Measurements from ENCODE around the gene PTBP1. TPM values are rescaled to one million over a fixed set of nuclear protein-coding genes. Genes with fewer than 3 reads are reported as not detected.
"Not testable (repeated sequence)": the region's sequence is repeated elsewhere in the genome, so short reads cannot be mapped to it uniquely, and the experiment has no call there.

PTBP1 gene
- total RNA-seq, 2 experiments from 2014 or later: 246 to 252 TPM

- H3K4me1 ChIP-seq (ENCODE audit: insufficient read depth, low read length): peaks cover 8% of the 10 kb centered on the region
- Mint-ChIP-seq H3K27ac (no peak overlapping the region), H3K4me1 (ENCODE audit: low read depth) (no peaks in the 10 kb centered on the region), H3K27me3 (peaks cover 29% of the 10 kb centered on the region), H3K36me3 (ENCODE audit: low read depth) (no peaks in the 10 kb centered on the region), H3K9me3 (no peaks in the 10 kb centered on the region), H3K4me3 (no peak overlapping the region)
- DNase-seq (no peak), ATAC-seq (ENCODE audit: poor library complexity) (no peak)
- no peaks in the 10 kb centered on the region for H3K9me3 ChIP-seq (ENCODE audit: control insufficient read depth in 1 of 2, insufficient read depth in 1 of 2, low read length in 2 of 2)
- no peak overlapping the region for H3K27ac ChIP-seq (ENCODE audit: low read depth in 1 of 2, low read length in 2 of 2)
- peaks cover 28 to 35% of the 10 kb centered on the region in 2 experiments for H3K27me3 ChIP-seq (ENCODE audit: control insufficient read depth in 1 of 2, insufficient read depth in 2 of 2, low read length in 2 of 2)
- no peaks in the 10 kb centered on the region for H3K36me3 ChIP-seq (ENCODE audit: insufficient read depth, low read length)
- intact Hi-C loops (cut with DNase I, micrococcal nuclease): no loop called here
- TF ChIP-seq CTCF (IDR thresholded peaks at IDR 0.05): no peak
- CTCF ChIA-PET: no interaction called here
- POLR2A ChIA-PET: no interaction called here
- H3K4me3 ChIP-seq (ENCODE audit: low read length): no peak overlapping the region
These were observed 55.8 kb downstream of the PTBP1 start for GRCh38 chr19:853014-853585.

DNA sequence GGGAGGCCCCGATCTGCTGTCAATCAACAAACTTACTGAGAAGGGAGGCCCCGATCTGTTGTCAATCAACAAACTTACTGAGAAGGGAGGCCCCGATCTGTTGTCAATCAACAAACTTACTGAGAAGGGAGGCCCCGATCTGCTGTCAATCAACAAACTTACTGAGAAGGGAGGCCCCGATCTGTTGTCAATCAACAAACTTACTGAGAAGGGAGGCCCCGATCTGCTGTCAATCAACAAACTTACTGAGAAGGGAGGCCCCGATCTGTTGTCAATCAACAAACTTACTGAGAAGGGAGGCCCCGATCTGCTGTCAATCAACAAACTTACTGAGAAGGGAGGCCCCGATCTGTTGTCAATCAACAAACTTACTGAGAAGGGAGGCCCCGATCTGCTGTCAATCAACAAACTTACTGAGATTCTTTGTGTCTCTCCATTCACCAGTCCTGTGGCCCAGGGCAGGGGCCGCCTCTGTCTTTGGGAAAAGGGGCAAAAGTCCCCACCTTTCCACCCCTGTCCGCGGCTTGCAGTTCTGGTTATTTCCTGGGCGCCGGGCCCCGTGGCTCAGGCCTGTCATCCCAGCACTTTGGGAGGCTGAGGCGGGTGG lies 56.5 kb downstream of the PTBP1 start:
- H3K36me3 Mint-ChIP-seq (ENCODE audit: low read depth); H3K27ac Mint-ChIP-seq; DNase-seq; H3K4me1 ChIP-seq (ENCODE audit: insufficient read depth, low read length); ATAC-seq (ENCODE audit: poor library complexity); POLR2A ChIA-PET; H3K27ac ChIP-seq (ENCODE audit: low read depth in 1 of 2, low read length in 2 of 2); H3K4me1 Mint-ChIP-seq (ENCODE audit: low read depth); H3K36me3 ChIP-seq (ENCODE audit: insufficient read depth, low read length); H3K4me3 Mint-ChIP-seq; CTCF ChIA-PET; H3K9me3 Mint-ChIP-seq; H3K4me3 ChIP-seq (ENCODE audit: low read length); H3K9me3 ChIP-seq (ENCODE audit: control insufficient read depth in 1 of 2, insufficient read depth in 1 of 2, low read length in 2 of 2); intact Hi-C loops (cut with DNase I, micrococcal nuclease): not testable (repeated sequence)
- H3K27me3 ChIP-seq (ENCODE audit: control insufficient read depth in 1 of 2, insufficient read depth in 2 of 2, low read length in 2 of 2): peaks cover 23 to 31% of the 10 kb centered on the region in 2 experiments
- H3K27me3 Mint-ChIP-seq: peaks cover 29% of the 10 kb centered on the region

GRCh38 chr19:854549-854948 lies 57.3 kb downstream of the PTBP1 start:
- DNase-seq (no peak), ATAC-seq (ENCODE audit: poor library complexity) (no peak)
- H3K4me3 Mint-ChIP-seq: no peak overlapping the region
- H3K27ac Mint-ChIP-seq: no peak overlapping the region
- H3K4me3 ChIP-seq (ENCODE audit: low read length): no peak overlapping the region
- peaks cover 22% of the 10 kb centered on the region for H3K27me3 Mint-ChIP-seq
- ChIA-PET CTCF (interaction anchor here (1.1 kb wide), 1 partner anchor 173 kb away, joined by 3 read pairs; no protein-coding TSS in a partner anchor), POLR2A (no interaction called here)
- peaks cover 0 to 5% of the 10 kb centered on the region in 2 experiments for H3K9me3 ChIP-seq (ENCODE audit: control insufficient read depth in 1 of 2, insufficient read depth in 1 of 2, low read length in 2 of 2)
- H3K4me1 ChIP-seq (ENCODE audit: insufficient read depth, low read length): peaks cover 12% of the 10 kb centered on the region
- no peaks in the 10 kb centered on the region for H3K36me3 ChIP-seq (ENCODE audit: insufficient read depth, low read length)
- TF ChIP-seq CTCF (IDR thresholded peaks at IDR 0.05): no peak
- H3K27ac ChIP-seq (ENCODE audit: low read depth in 1 of 2, low read length in 2 of 2): no peak overlapping the region
- H3K27me3 ChIP-seq (ENCODE audit: control insufficient read depth in 1 of 2, insufficient read depth in 2 of 2, low read length in 2 of 2): peaks cover 24 to 37% of the 10 kb centered on the region in 2 experiments
- H3K4me1 Mint-ChIP-seq (ENCODE audit: low read depth): no peaks in the 10 kb centered on the region
- intact Hi-C loops (cut with DNase I, micrococcal nuclease): no loop called here
- H3K36me3 Mint-ChIP-seq (ENCODE audit: low read depth): no peaks in the 10 kb centered on the region
- no peaks in the 10 kb centered on the region for H3K9me3 Mint-ChIP-seq

All from CD4-positive, alpha-beta T cell (primary cell).